ENCODE data around the gene MAST2. TPM values are rescaled to one million over a fixed set of nuclear protein-coding genes. Genes with fewer than 3 reads are reported as not detected.
"Not testable (repeated sequence)": the region's sequence is repeated elsewhere in the genome, so short reads cannot be mapped to it uniquely, and the experiment has no call there.

Gene MAST2
- total and polyA plus RNA-seq, 2 of the 4 experiments (the other 2 are of a cell fraction), result 14.2 to 41.0 TPM

- peak overlapping the region; percentile 83 for H2AK9ac ChIP-seq (replicated peaks; ENCODE audit: low read depth, low read length, poor library complexity)
- peaks cover 27 to 58% of the 10 kb centered on the region in 2 experiments for H3K79me1 ChIP-seq (ENCODE audit: low read depth in 1 of 2, low read length in 2 of 2)
- peak overlapping the region; percentile 73; the same call in 1 of the 2 replicates for H2AK5ac ChIP-seq (ENCODE audit: low read depth, low read length)
- H3K36me3 ChIP-seq (ENCODE audit: control insufficient read depth, insufficient read depth, low read length); POLR2A ChIA-PET (ENCODE audit: unreplicated experiment); H2BK20ac ChIP-seq (ENCODE audit: low read depth, low read length); in situ Hi-C loops (cut with MboI; ENCODE audit: low sequenced_read_pairs); BruUV-seq (replicated peaks); H4K5ac ChIP-seq (ENCODE audit: low read depth, low read length); H3K9me1 ChIP-seq (ENCODE audit: insufficient read depth, low read length); H3K4me1 ChIP-seq (ENCODE audit: control insufficient read depth, insufficient read depth, low read length); dilution Hi-C loops (cut with HindIII; ENCODE audit: low sequenced_read_pairs, unreplicated experiment); H4K91ac ChIP-seq (ENCODE audit: insufficient read depth, low read depth, low read length); H3K27me3 ChIP-seq (ENCODE audit: control insufficient read depth, insufficient read depth, low read length); H3K18ac ChIP-seq (ENCODE audit: low read depth, low read length); H3K56ac ChIP-seq (ENCODE audit: extremely low read depth, insufficient read depth, low read length); intact Hi-C loops (cut with micrococcal nuclease); CTCF ChIA-PET; H3K4me3 ChIP-seq (ENCODE audit: insufficient read depth, low read depth, low read length); H2BK120ac ChIP-seq (ENCODE audit: low read depth, low read length); H3K23ac ChIP-seq (ENCODE audit: low read depth, low read length); H3K27ac ChIP-seq (ENCODE audit: insufficient read depth, low read length); H4K20me1 ChIP-seq (ENCODE audit: insufficient read depth, low read length); H4K8ac ChIP-seq (ENCODE audit: low read depth in 2 of 2, low read length in 2 of 2); H3K9ac ChIP-seq (ENCODE audit: low read depth, low read length); H3K9me3 ChIP-seq (ENCODE audit: control insufficient read depth, insufficient read depth, low read length): not testable (repeated sequence)
- ATAC-seq (ENCODE audit: low read depth) (peak; percentile 82), DNase-seq (peak; percentile 78)
- H2BK5ac ChIP-seq (ENCODE audit: low read depth, low read length, poor library complexity, severe bottlenecking), result peak overlapping the region; percentile 28
- H2AFZ ChIP-seq (replicated peaks; ENCODE audit: low read length, poor library complexity), result peak overlapping the region; percentile 77
- peak overlapping the region; percentile 13; the same call in 2 of the 3 replicates for H2BK15ac ChIP-seq (ENCODE audit: low read depth, low read length)
- TF ChIP-seq MAFK (IDR thresholded peaks at IDR 0.05; ENCODE audit: low read depth, low read length) (0 out of 2 replicates have a peak, but pooled peaks have one; percentile 9), CEBPB (IDR thresholded peaks at IDR 0.05; ENCODE audit: low read depth, low read length) (peak; percentile 20; the same call in 1 of the 2 replicates)
- H3K14ac ChIP-seq (replicated peaks; ENCODE audit: low read depth, low read length), result 0 out of 2 replicates have a peak overlapping the region, but pooled peaks have one; percentile 22
- peak overlapping the region; percentile 54 for H3K4ac ChIP-seq (ENCODE audit: low read depth, low read length)
- WGBS, 2 experiments (ENCODE audit: extremely low coverage in 2 of 2, insufficient read length in 1 of 2), result 83% methylated on average over 7 of the region's 14 CpGs; no CpG with 5 or more reads in 1 of the 2 experiments
- peak overlapping the region; percentile 7; the same call in 1 of the 2 replicates for H3K4me2 ChIP-seq (ENCODE audit: low read depth, low read length)
Measured at GRCh38 chr1:45872173-45872801, 68.9 kb downstream of the MAST2 start.

All from IMR-90 (cell line).